Activated CD4-positive, alpha-beta T cell treated with anti-CD3 and anti-CD28 coated beads, Interleukin-2, amount 10 ng/mL, durations not matched to agents 24 days and 14 days (primary cell): ENCODE results near the gene DPP3. TPM values are rescaled to one million over a fixed set of nuclear protein-coding genes. Genes with fewer than 3 reads are reported as not detected.
"Not testable (repeated sequence)": the region's sequence is repeated elsewhere in the genome, so short reads cannot be mapped to it uniquely, and the experiment has no call there.

Experiments
- DNase-seq: peaks from one replicate; pipeline ENCODE4 v3.0.0; 2022
- H3K27ac Mint-ChIP-seq: one replicate; pipeline ENCODE4 v1.8.0; 2022; ENCODE audit warnings: mild to moderate bottlenecking, mixed read lengths
- H3K27me3 Mint-ChIP-seq: one replicate; pipeline ENCODE4 v1.8.0; 2022; ENCODE audit warnings: mixed read lengths
- H3K36me3 Mint-ChIP-seq: one replicate; pipeline ENCODE4 v1.8.0; 2022; ENCODE audit warnings: low read depth, mild to moderate bottlenecking, mixed read lengths
- H3K4me1 Mint-ChIP-seq: one replicate; pipeline ENCODE4 v1.8.0; 2021; ENCODE audit warnings: mixed read lengths
- H3K4me3 Mint-ChIP-seq: one replicate; pipeline ENCODE4 v1.8.0; 2022; ENCODE audit warnings: mild to moderate bottlenecking, moderate library complexity, mixed read lengths
- H3K9me3 Mint-ChIP-seq: one replicate; pipeline ENCODE4 v1.8.0; 2021; ENCODE audit warnings: mixed read lengths
- intact Hi-C: fragments of 100-400 bp; cut with micrococcal nuclease; formaldehyde crosslinking; loops from one replicate; pipeline ENCODE4 v1.15.1; 2023
- total RNA-seq: library from RNA; stranded (reverse); gene quantifications from 2 replicates; pipeline ENCODE4 v1.2.3, GENCODE V29; 2022

The DPP3 gene
- 97.1 and 106 TPM in 2 replicates for total RNA-seq

GRCh38 chr11:66480117-66480938 is at the start of gene DPP3:
DPP3 (plus strand) TSS chr11:66480434; CDS start chr11:66482201, 1,767 bp downstream.
- Mint-ChIP-seq H3K4me1 (peaks cover 27% of the 10 kb centered on the region), H3K36me3 (peaks cover 14% of the 10 kb centered on the region), H3K27ac (peak within 1 kb of the TSS; percentile 90), H3K9me3 (no peaks in the 10 kb centered on the region), H3K4me3 (peak within 1 kb of the TSS; percentile 93), H3K27me3 (no peaks in the 10 kb centered on the region)
- intact Hi-C loops: loop anchor here (1.0 kb wide), 4 partner anchors 14 to 197 kb away; partner anchors contain the start of genes ACTN3, PELI3, RBM4B and ZDHHC24
- peak; percentile 99 for DNase-seq

GRCh38 chr11:66431287-66431686 is 48.9 kb upstream of the DPP3 start:
- H3K27ac Mint-ChIP-seq, H3K4me3 Mint-ChIP-seq, DNase-seq, H3K4me1 Mint-ChIP-seq, H3K9me3 Mint-ChIP-seq, intact Hi-C loops, H3K27me3 Mint-ChIP-seq: not testable (repeated sequence)
- peaks cover 18% of the 10 kb centered on the region for H3K36me3 Mint-ChIP-seq

GRCh38 chr11:66431871-66432329 is 48.3 kb upstream of the DPP3 start:
- H3K4me1 Mint-ChIP-seq, intact Hi-C loops, H3K27ac Mint-ChIP-seq, H3K27me3 Mint-ChIP-seq, H3K9me3 Mint-ChIP-seq, DNase-seq, H3K4me3 Mint-ChIP-seq: not testable (repeated sequence)
- peaks cover 25% of the 10 kb centered on the region for H3K36me3 Mint-ChIP-seq

DNA sequence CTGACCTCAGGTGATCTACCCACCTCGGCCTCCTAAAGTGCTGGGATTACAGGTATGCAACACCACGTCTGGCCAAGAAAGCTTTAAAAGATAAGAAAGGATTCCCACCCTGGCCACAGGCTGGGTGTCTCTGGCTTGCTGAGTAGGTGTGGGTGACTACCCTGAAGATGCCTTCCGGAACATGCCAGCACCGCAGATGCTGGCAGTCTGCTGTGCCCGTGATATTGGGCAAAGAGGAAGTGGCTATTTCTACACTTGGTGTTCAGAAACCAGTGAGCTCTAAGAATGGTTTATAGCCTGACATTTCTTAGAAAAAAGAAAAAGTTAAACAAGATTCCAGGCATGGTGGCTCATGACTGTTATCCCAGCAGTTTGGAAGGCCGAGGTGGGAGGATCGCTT is 47.6 kb upstream of the DPP3 start:
- intact Hi-C loops: no loop called here

GRCh38 chr11:66437979-66438503 is 42.2 kb upstream of the DPP3 start:
- H3K36me3 Mint-ChIP-seq: peaks cover 21% of the 10 kb centered on the region
- H3K4me3 Mint-ChIP-seq: peak overlapping the region; percentile 93
- no peak for DNase-seq
- no peaks in the 10 kb centered on the region for H3K9me3 Mint-ChIP-seq
- H3K27ac Mint-ChIP-seq: peak overlapping the region; percentile 97
- no peaks in the 10 kb centered on the region for H3K27me3 Mint-ChIP-seq
- intact Hi-C loops: loop anchor here (2.0 to 5.0 kb wide), 2 partner anchors 29 to 51 kb away; no protein-coding TSS in a partner anchor
- H3K4me1 Mint-ChIP-seq: peaks cover 11% of the 10 kb centered on the region

More for the DNA sequence above, 47.6 kb upstream of the DPP3 start:
- no peak for DNase-seq
- Mint-ChIP-seq H3K9me3 (no peaks in the 10 kb centered on the region), H3K36me3 (peaks cover 27% of the 10 kb centered on the region), H3K27me3 (no peaks in the 10 kb centered on the region), H3K4me3 (no peak overlapping the region), H3K27ac (no peak overlapping the region), H3K4me1 (peaks cover 4% of the 10 kb centered on the region)

DNA sequence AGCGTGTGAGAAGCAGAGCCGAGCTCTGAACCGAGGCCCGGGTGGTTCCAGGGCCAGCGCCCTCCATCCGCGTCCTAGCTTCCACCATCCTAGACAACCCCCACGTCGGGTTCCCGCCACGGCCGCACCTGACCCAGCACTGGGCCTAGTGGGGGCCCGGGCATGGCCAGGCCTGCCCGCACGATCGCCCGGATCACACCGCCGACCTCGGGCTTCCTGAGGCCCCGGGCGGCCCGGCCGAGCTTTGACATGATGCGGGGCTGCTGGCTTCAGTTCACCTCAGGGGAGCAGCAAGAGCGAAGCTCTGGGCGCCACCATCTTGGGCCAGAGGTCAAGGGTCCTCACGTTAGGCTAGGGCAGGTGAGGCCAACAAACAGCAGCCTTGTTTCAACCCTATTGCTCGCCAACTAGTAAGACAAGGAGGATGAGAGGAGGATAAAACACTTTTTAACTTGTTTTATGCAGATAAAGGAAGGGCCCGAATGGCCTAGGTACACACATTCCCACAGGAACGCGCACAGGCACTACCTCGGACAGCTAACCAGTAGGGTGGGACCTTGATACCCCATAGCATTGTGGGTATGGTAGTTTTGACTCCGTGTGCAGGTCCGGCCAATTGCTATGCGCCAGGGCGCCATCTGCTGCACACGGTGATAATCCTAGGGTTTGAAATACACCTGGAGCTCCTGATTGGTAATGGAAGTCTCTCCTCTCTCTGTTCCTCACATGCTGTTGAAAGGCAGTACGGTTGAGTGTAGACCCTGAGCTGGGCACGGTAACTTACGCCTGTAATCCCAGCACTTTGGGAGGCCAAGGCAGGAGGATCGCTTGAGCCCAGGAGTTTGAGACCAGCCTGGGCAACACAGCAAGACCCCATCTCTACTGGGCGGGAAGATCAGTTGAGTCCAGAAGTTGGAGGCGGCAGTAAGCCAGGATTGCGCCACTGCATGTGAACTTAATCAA is 41.4 kb upstream of the DPP3 start, which contains the start of gene MRPL11:
Gene MRPL11, minus strand, starts transcription at position 345 of the 963 bp plus-strand sequence. Its CDS starts 94 bp downstream, at position 251.
- peaks cover 11% of the 10 kb centered on the region for H3K4me1 Mint-ChIP-seq
- intact Hi-C loops: loop anchor here (1.0 to 5.0 kb wide), 4 partner anchors 28 to 51 kb away; partner anchors contain the start of genes DPP3 and PELI3
- DNase-seq: peak; percentile 97
- H3K4me3 Mint-ChIP-seq: peak within 1 kb of the TSS; percentile 93
- peak within 1 kb of the TSS; percentile 97 for H3K27ac Mint-ChIP-seq
- H3K9me3 Mint-ChIP-seq: no peaks in the 10 kb centered on the region
- no peaks in the 10 kb centered on the region for H3K27me3 Mint-ChIP-seq
- H3K36me3 Mint-ChIP-seq: peaks cover 21% of the 10 kb centered on the region

DNA sequence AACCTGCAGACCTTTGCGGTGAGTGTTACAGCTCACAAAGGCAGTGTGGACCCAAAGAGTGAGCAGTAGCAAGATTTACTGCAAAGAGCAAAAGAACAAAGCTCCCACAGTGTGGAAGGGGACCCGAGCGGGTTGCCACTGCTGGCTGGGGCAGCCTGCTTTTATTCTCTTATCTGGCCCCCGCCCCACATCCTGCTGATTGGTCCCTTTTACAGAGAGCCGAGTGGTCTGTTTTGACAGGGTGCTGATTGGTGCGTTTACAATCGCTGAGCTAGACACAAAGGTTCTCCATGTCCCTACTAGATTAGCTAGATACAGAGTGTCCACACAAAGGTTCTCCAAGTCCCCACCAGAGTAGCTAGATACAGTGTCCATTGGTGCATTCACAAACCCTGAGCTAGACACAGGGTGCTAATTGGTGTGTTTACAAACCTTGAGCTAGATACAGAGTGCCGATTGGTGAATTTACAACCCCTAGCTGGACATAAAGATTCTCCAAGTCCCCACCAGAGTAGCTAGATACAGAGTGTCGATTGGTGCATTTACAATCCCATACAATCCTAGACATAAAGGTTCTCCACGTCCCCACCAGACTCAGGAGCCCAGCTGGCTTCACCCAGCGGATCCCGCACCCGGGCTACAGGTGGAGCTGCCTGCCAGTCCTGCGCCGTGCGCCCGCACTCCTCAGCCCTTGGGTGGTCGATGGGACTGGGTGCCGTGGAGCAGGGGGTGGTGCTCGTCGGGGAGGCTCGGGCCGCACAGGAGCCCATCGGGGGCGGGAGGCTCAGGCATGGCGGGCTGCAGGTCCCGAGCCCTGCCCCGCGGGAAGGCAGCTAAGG is 39.9 kb upstream of the DPP3 start:
- Mint-ChIP-seq H3K36me3 (peaks cover 15% of the 10 kb centered on the region), H3K4me1 (peaks cover 11% of the 10 kb centered on the region)
- intact Hi-C loops, DNase-seq, H3K4me3 Mint-ChIP-seq, H3K9me3 Mint-ChIP-seq, H3K27ac Mint-ChIP-seq, H3K27me3 Mint-ChIP-seq: not testable (repeated sequence)

GRCh38 chr11:66440940-66441282 is 39.3 kb upstream of the DPP3 start:
- H3K9me3 Mint-ChIP-seq, DNase-seq, H3K27ac Mint-ChIP-seq, H3K27me3 Mint-ChIP-seq, intact Hi-C loops, H3K4me3 Mint-ChIP-seq: not testable (repeated sequence)
- Mint-ChIP-seq H3K4me1 (peaks cover 11% of the 10 kb centered on the region), H3K36me3 (peaks cover 12% of the 10 kb centered on the region)

GRCh38 chr11:66443602-66444001 is 36.6 kb upstream of the DPP3 start:
- H3K27ac Mint-ChIP-seq: no peak overlapping the region
- H3K4me1 Mint-ChIP-seq: peaks cover 4% of the 10 kb centered on the region
- DNase-seq: no peak
- no peak overlapping the region for H3K4me3 Mint-ChIP-seq
- intact Hi-C loops: no loop called here
- no peaks in the 10 kb centered on the region for H3K9me3 Mint-ChIP-seq
- no peaks in the 10 kb centered on the region for H3K27me3 Mint-ChIP-seq
- H3K36me3 Mint-ChIP-seq: no peaks in the 10 kb centered on the region

GRCh38 chr11:66447012-66447411 is 33.2 kb upstream of the DPP3 start:
- H3K9me3 Mint-ChIP-seq: no peaks in the 10 kb centered on the region
- intact Hi-C loops: no loop called here
- DNase-seq: no peak
- H3K4me3 Mint-ChIP-seq: no peak overlapping the region
- no peak overlapping the region for H3K27ac Mint-ChIP-seq
- no peaks in the 10 kb centered on the region for H3K4me1 Mint-ChIP-seq
- no peaks in the 10 kb centered on the region for H3K27me3 Mint-ChIP-seq
- H3K36me3 Mint-ChIP-seq: no peaks in the 10 kb centered on the region

GRCh38 chr11:66448523-66448922 is 31.7 kb upstream of the DPP3 start:
- H3K9me3 Mint-ChIP-seq: no peaks in the 10 kb centered on the region
- no peaks in the 10 kb centered on the region for H3K4me1 Mint-ChIP-seq
- intact Hi-C loops: no loop called here
- no peak for DNase-seq
- H3K4me3 Mint-ChIP-seq: no peak overlapping the region
- H3K27me3 Mint-ChIP-seq: no peaks in the 10 kb centered on the region
- H3K27ac Mint-ChIP-seq: no peak overlapping the region
- H3K36me3 Mint-ChIP-seq: no peaks in the 10 kb centered on the region

DNA sequence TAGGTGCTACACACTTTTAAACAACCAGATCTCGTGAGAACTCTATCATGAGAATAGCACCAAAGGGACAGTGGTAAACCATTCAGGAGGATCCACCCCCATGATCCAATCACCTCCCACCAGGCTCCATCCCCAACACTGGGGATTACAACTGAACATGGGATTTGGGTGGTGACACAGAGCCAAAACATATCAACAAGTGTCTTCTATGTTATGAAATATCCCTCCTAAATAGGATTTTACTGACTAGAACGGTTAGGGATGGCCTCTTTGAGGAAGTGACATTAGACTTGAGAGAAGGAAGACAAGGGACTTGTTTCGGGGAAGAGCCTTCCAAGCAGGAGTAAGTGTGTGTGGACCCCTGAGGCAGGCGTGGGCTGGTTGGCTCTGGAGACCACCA is 29.7 kb upstream of the DPP3 start:
- DNase-seq: no peak
- Mint-ChIP-seq H3K27ac (no peak overlapping the region), H3K27me3 (no peaks in the 10 kb centered on the region), H3K36me3 (no peaks in the 10 kb centered on the region), H3K4me1 (peaks cover 15% of the 10 kb centered on the region), H3K4me3 (no peak overlapping the region), H3K9me3 (no peaks in the 10 kb centered on the region)
- intact Hi-C loops: no loop called here

- no peak overlapping the region for H3K27ac Mint-ChIP-seq
- no peak overlapping the region for H3K4me3 Mint-ChIP-seq
- no peaks in the 10 kb centered on the region for H3K27me3 Mint-ChIP-seq
- no peaks in the 10 kb centered on the region for H3K9me3 Mint-ChIP-seq
- intact Hi-C loops: no loop called here
- DNase-seq: no peak
- peaks cover 15% of the 10 kb centered on the region for H3K4me1 Mint-ChIP-seq
- no peaks in the 10 kb centered on the region for H3K36me3 Mint-ChIP-seq
These were observed 28.6 kb upstream of the DPP3 start for GRCh38 chr11:66451663-66452062.
